Stomach (tissue), 9 donors: Measurements from ENCODE around the gene HYAL1. TPM values are rescaled to one million over a fixed set of nuclear protein-coding genes. Genes with fewer than 3 reads are reported as not detected.
A peak's percentile ranks its signal among the peaks of the same experiment; 100 is the strongest.

Experiments used
- DNase-seq, 2 donors: peaks; one replicate each; pipeline versions ENCODE4 v3.0.0 to v3.0.0-alpha.2; 2013 to 2019
- H3K27ac ChIP-seq, 5 donors: fragments of 200-600 bp in 4 of 5; sonication (generic) in 4 of 5; one replicate each; pipeline ENCODE4 v1.5.1; 2013 to 2019; ENCODE audit warnings: mild to moderate bottlenecking in 1 of 5, moderate library complexity in 1 of 5
- H3K27me3 ChIP-seq, 3 donors: fragments of 200-600 bp; sonication (generic); one replicate each; pipeline ENCODE4 v1.5.1; 2017 to 2019; ENCODE audit warnings: mixed run types in 1 of 3
- H3K36me3 ChIP-seq, 4 donors: fragments of 200-600 bp; sonication (generic); 1 replicate in 3 of 4; 2 replicates in 1 of 4; pipeline ENCODE4 v1.5.1; 2016 to 2019
- H3K4me1 ChIP-seq, 4 donors: fragments of 200-600 bp; sonication (generic); one replicate each; pipeline ENCODE4 v1.5.1; 2016 to 2019
- H3K4me3 ChIP-seq, 4 donors: fragments of 200-600 bp; sonication (generic) in 3 of 4; one replicate each; pipeline ENCODE4 v1.5.1; 2016 to 2019; ENCODE audit warnings: mild to moderate bottlenecking in 1 of 4
- H3K9me3 ChIP-seq, 4 donors: fragments of 200-600 bp; sonication (generic); one replicate each; pipeline ENCODE4 v1.5.1; 2016 to 2019
- EP300 ChIP-seq: sonication (generic); formaldehyde crosslinking; IDR thresholded peaks from one replicate; pipeline ENCODE4 v1.6.1; 2017; ENCODE audit warnings: antibody characterized with exemption
- POLR2A ChIP-seq, 4 donors: fragments of 450-650 bp; IDR thresholded peaks; one replicate each; pipeline ENCODE4 v1.6.1; 2016; ENCODE audit warnings: antibody characterized with exemption in 4 of 4, control low read depth in 2 of 4, mild to moderate bottlenecking in 1 of 4, moderate library complexity in 1 of 4
- POLR2AphosphoS5 ChIP-seq, 3 donors: sonication (generic); formaldehyde crosslinking; IDR thresholded peaks; one replicate each; pipeline ENCODE4 v1.6.1; 2016; ENCODE audit warnings: antibody characterized with exemption in 3 of 3
- WGBS, 5 donors: extraction: QIAGEN DNeasy Blood & Tissue Kit in 3 of 5; methylation state at CpG; one replicate each; pipeline versions ENCODE4 v1.1.5 to v1.1.7; 2013 to 2018; 5-methylcytosine and 5-hydroxymethylcytosine counted together
- intact Hi-C: fragments of 100-400 bp; cut with DNase I; formaldehyde crosslinking; loops from one replicate; pipeline ENCODE4 v1.15.1; 2023; ENCODE audit warnings: low total_unique reads
- polyA plus RNA-seq, 3 donors: library from polyadenylated mRNA; stranded (reverse); fragments of 200-250 nt; gene quantifications; one replicate each; pipeline ENCODE4 v1.2.3, GENCODE V29; 2013
- total RNA-seq, 5 donors: library from RNA; depleted of rRNA; stranded (reverse); fragments of >200 nt; gene quantifications; one replicate each; pipeline versions ENCODE4 v1.1.0 to v1.2.3, GENCODE V29; 2014 to 2016
- TF ChIP-seq, protein P1 (sequence below), 7 experiments: fragments of 450-650 bp in 4 of 7; fragments of 200-600 bp in 3 of 7; sonication (generic) in 3 of 7; IDR thresholded peaks; one replicate each; pipeline ENCODE4 v1.5.1; 2016 to 2019; ENCODE audit warnings: antibody characterized with exemption in 7 of 7, control low read depth in 2 of 7, mild to moderate bottlenecking in 1 of 7
- donor health status: healthy with polysubstance abuse.
- donor health status: Bipolar disorder and iron deficiency.
- donor health status: healthy.

The HYAL1 gene
- total and polyA plus RNA-seq, 8 donors: 1.8 to 38.4 (median 6.3) TPM; not detected in 1

DNA sequence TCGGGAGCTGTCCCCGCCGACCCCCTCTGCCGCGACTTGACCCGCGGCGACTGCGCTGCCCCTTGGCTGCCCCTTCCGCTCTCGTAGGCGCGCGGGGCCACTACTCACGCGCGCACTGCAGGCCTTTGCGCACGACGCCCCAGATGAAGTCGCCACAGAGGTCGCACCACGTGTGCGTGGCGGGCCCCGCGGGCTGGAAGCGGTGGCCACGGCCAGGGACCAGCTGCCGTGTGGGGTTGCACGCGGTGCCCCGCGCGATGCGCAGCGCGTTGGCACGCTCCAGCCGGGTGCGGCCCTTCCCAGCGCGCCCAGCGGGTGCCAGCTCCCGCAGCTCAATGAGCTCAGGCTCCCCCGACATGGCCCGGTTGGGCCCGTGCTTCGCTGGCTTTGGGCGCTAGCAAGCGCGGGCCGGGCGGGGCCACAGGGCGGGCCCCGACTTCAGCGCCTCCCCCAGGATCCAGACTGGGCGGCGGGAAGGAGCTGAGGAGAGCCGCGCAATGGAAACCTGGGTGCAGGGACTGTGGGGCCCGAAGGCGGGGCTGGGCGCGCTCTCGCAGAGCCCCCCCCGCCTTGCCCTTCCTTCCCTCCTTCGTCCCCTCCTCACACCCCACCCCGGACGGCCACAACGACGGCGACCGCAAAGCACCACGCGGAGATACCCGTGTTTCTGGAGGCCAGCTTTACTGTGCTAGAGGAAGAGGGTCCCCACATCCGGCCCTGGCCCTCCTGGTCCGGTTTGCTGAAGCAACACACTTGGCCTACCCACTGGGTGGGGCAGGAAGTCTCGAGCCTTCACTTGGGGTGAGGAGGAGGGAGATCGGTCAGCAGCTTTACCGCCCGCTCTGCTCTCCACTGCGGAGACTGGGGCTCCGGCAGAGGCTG is 37.3 kb upstream of the HYAL1 start, which contains the start of gene RASSF1:
TSS of gene RASSF1 (minus strand) at position 389 of the 882 bp plus-strand sequence. CDS start at position 358, 31 bp downstream.
- intact Hi-C loops: no loop called here
- Histone ChIP-seq H3K9me3 (no peaks in the 10 kb centered on the region), H3K36me3 (no peaks in the 10 kb centered on the region), H3K27me3 (no peaks in the 10 kb centered on the region), H3K4me3 (peak within 1 kb of the TSS; percentile 50 to 52 (median 52)), H3K4me1 (peaks cover 46 to 67% (median 61%) of the 10 kb centered on the region in 4 donors), H3K27ac (peak within 1 kb of the TSS; percentile 69 to 99 (median 96))
- TF ChIP-seq POLR2AphosphoS5 (IDR thresholded peaks at IDR 0.05): peak in 2 of 3 donors; percentile 39 to 64
- TF ChIP-seq POLR2A (IDR thresholded peaks at IDR 0.05): peak in 1 of 4 donors; percentile 18
- TF ChIP-seq EP300: no peak
- DNase-seq: peak; percentile 79 to 91
- WGBS, 5 donors: 1 to 7% (median 3%) methylated on average over 44 to 85 of the region's 85 CpGs

DNA sequence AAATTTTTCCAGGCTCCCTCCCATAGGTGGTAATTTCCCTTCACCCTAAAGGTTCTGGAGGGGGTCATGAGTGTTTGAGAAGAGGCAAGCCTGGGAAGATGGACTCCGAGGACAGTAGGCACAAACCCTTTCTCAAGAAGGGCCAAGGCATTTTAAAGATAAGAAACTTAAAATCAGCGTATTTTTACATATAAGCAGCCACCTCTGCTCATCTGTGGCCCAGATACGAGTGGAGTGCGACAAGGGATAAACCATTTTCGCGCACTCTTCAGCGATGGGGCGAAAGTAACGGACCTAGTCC is 36.7 kb upstream of the HYAL1 start:
- no peaks in the 10 kb centered on the region for H3K36me3 ChIP-seq
- intact Hi-C loops: no loop called here
- H3K27ac ChIP-seq: peak overlapping the region; percentile 69 to 99 (median 96)
- WGBS, 5 donors: 15 to 33% (median 28%) methylated on average over 9 of the region's 9 CpGs
- H3K27me3 ChIP-seq: no peaks in the 10 kb centered on the region
- no peaks in the 10 kb centered on the region for H3K9me3 ChIP-seq
- H3K4me1 ChIP-seq: peaks cover 46 to 67% (median 61%) of the 10 kb centered on the region in 4 donors
- peak overlapping the region; percentile 50 to 52 (median 52) for H3K4me3 ChIP-seq
- no peak for DNase-seq
- TF ChIP-seq POLR2A (IDR thresholded peaks at IDR 0.05) (no peak), POLR2AphosphoS5 (IDR thresholded peaks at IDR 0.05) (no peak), EP300 (no peak)
- TF ChIP-seq, protein P1, sequence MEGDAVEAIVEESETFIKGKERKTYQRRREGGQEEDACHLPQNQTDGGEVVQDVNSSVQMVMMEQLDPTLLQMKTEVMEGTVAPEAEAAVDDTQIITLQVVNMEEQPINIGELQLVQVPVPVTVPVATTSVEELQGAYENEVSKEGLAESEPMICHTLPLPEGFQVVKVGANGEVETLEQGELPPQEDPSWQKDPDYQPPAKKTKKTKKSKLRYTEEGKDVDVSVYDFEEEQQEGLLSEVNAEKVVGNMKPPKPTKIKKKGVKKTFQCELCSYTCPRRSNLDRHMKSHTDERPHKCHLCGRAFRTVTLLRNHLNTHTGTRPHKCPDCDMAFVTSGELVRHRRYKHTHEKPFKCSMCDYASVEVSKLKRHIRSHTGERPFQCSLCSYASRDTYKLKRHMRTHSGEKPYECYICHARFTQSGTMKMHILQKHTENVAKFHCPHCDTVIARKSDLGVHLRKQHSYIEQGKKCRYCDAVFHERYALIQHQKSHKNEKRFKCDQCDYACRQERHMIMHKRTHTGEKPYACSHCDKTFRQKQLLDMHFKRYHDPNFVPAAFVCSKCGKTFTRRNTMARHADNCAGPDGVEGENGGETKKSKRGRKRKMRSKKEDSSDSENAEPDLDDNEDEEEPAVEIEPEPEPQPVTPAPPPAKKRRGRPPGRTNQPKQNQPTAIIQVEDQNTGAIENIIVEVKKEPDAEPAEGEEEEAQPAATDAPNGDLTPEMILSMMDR (IDR thresholded peaks at IDR 0.05): no peak

DNA sequence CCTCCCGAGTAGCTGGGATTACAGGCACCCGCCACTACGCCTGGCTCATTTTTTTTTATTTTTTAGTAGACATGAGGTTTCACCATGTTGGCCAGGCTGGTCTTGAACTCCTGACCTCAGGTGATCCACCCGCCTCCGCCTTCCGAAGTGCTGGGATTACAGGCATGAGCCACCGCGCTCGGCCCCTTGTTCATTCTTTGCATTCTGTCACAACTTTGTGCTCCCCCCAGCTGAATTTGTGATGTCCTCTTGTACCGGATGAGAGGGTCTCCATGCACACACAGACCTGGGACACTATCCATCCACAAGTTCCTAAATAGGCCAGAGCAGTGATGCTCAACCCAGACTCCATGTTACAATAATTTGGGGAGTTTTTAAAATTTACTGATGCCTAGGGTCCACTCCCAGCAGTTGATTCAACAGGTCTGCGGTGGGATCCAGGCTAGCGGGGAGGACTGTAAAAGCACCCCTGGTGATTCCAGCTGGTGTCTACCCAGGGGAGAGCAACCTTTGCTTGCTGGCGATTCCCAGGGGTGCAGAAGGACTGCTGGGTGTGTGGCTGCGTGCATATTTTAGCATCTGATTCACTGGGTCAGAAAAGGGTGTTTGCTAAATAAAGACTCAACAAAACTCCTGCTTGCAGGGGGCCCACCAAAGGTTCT is 36.2 kb upstream of the HYAL1 start:
- Histone ChIP-seq H3K4me1 (peaks cover 50 to 68% (median 63%) of the 10 kb centered on the region in 4 donors), H3K27me3 (no peaks in the 10 kb centered on the region), H3K9me3 (no peaks in the 10 kb centered on the region), H3K4me3 (peak overlapping the region; percentile 50 to 52 (median 52)), H3K27ac (peak overlapping the region in 4 of 5 donors; percentile 96 to 99 (median 96)), H3K36me3 (no peaks in the 10 kb centered on the region)
- DNase-seq: no peak
- 66 to 79% (median 77%) methylated on average over 14 of the region's 14 CpGs for WGBS, 5 donors
- intact Hi-C loops: no loop called here
- no peak for TF ChIP-seq EP300
- TF ChIP-seq POLR2AphosphoS5 (IDR thresholded peaks at IDR 0.05): no peak
- TF ChIP-seq, protein P1 (IDR thresholded peaks at IDR 0.05): no peak
- TF ChIP-seq POLR2A (IDR thresholded peaks at IDR 0.05): no peak

DNA sequence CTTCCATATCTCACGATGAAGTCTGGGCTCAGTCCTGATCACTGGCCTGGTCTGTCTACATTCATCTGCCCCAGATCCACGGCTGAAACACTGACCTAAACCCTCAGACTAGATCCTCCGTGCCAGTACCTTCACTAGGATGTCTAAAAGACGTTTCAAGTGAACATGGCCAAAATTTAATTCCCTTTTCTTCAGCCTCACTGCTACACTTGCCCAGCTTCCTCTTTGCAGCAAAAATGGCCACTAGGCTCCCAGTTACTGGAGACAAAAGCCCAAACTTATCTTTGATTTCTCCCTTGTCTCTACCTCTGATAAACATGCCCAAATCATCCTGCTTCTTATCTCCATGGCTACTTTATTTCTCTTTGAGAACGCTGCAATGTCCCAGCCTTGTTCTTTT is 35.6 kb upstream of the HYAL1 start:
- Histone ChIP-seq H3K36me3 (no peaks in the 10 kb centered on the region), H3K27me3 (no peaks in the 10 kb centered on the region), H3K9me3 (no peaks in the 10 kb centered on the region), H3K27ac (peak overlapping the region; percentile 26 to 99 (median 96)), H3K4me1 (peaks cover 57 to 75% (median 69%) of the 10 kb centered on the region in 4 donors), H3K4me3 (peak overlapping the region in 2 of 4 donors; percentile 63 to 72)
- intact Hi-C loops: no loop called here
- DNase-seq: no peak
- TF ChIP-seq POLR2AphosphoS5 (IDR thresholded peaks at IDR 0.05) (no peak), EP300 (no peak), POLR2A (IDR thresholded peaks at IDR 0.05) (no peak)
- TF ChIP-seq, protein P1 (IDR thresholded peaks at IDR 0.05): no peak
- 55 to 69% (median 60%) methylated on average over 5 of the region's 5 CpGs for WGBS, 5 donors
